Esophagus squamous epithelium (tissue), 5 donors: ENCODE data around the gene IL1RAPL1. TPM values are rescaled to one million over a fixed set of nuclear protein-coding genes. Genes with fewer than 3 reads are reported as not detected.

Experiments used
- DNase-seq: peaks from one replicate; lab custom pipeline; 2025; lab: John Stamatoyannopoulos, UW
- H3K27ac ChIP-seq, 4 donors: fragments of 200-600 bp; sonication (generic); one replicate each; pipeline ENCODE4 v1.5.1; 2016 to 2019; ENCODE audit warnings: mild to moderate bottlenecking in 1 of 4
- H3K27me3 ChIP-seq, 4 donors: fragments of 200-600 bp; sonication (generic); 1 replicate in 3 of 4; 2 replicates in 1 of 4; pipeline versions ENCODE4 v1.5.1 to v1.6.0; 2017 to 2021; ENCODE audit warnings: antibody characterized with exemption in 1 of 4
- H3K36me3 ChIP-seq, 3 donors: fragments of 200-600 bp; sonication (generic); one replicate each; pipeline ENCODE4 v1.5.1; 2016 to 2019
- H3K4me1 ChIP-seq, 3 donors: fragments of 200-600 bp; sonication (generic); one replicate each; pipeline ENCODE4 v1.5.1; 2017 to 2019
- H3K4me3 ChIP-seq, 4 donors: fragments of 200-600 bp; sonication (generic); 1 replicate in 3 of 4; 2 replicates in 1 of 4; pipeline ENCODE4 v1.5.1; 2016 to 2019; ENCODE audit warnings: mild to moderate bottlenecking in 2 of 4, moderate library complexity in 1 of 4
- H3K9me3 ChIP-seq, 3 donors: fragments of 200-600 bp; sonication (generic); one replicate each; pipeline ENCODE4 v1.5.1; 2016 to 2019
- CTCF ChIP-seq, 6 experiments: fragments of 450-650 bp in 4 of 6; fragments of 200-600 bp in 2 of 6; sonication (generic) in 2 of 6; IDR thresholded peaks; one replicate each; pipeline ENCODE4 v1.5.1; 2016 to 2019; ENCODE audit warnings: antibody characterized with exemption in 6 of 6, mild to moderate bottlenecking in 4 of 6, moderate library complexity in 4 of 6
- POLR2A ChIP-seq, 4 donors: fragments of 450-650 bp; IDR thresholded peaks; one replicate each; pipeline ENCODE4 v1.6.1; 2017; ENCODE audit warnings: antibody characterized with exemption in 4 of 4, mild to moderate bottlenecking in 4 of 4, moderate library complexity in 3 of 4
- WGBS, 2 donors: methylation state at CpG; one replicate each; pipeline ENCODE4 v1.1.5; 2018; 5-methylcytosine and 5-hydroxymethylcytosine counted together
- intact Hi-C: fragments of 100-400 bp; cut with DNase I; formaldehyde crosslinking; loops from one replicate; pipeline ENCODE4 v1.15.0; 2022
- total RNA-seq, 4 donors: library from RNA; depleted of rRNA; stranded (reverse); fragments of >200 nt; gene quantifications; one replicate each; pipeline ENCODE4 v1.1.0, GENCODE V29; 2016
- donor health status: DM: yes; HTN: yes; CAD: no.

Gene IL1RAPL1
- total RNA-seq, 4 donors from 2014 or later, result 0.09 to 0.19 (median 0.13) TPM; not detected in 1

GRCh38 chrX:29641461-29641860 is 1054.2 kb downstream of the IL1RAPL1 start:
- no peak overlapping the region for H3K27ac ChIP-seq
- DNase-seq, result no peak

GRCh38 chrX:29643181-29643580 is 1055.9 kb downstream of the IL1RAPL1 start:
- TF ChIP-seq POLR2A (IDR thresholded peaks at IDR 0.05) (no peak), CTCF (IDR thresholded peaks at IDR 0.05) (no peak)
- no peaks in the 10 kb centered on the region for H3K36me3 ChIP-seq
- no peaks in the 10 kb centered on the region for H3K27me3 ChIP-seq
- intact Hi-C loops, result no loop called here
- no peak overlapping the region for H3K4me3 ChIP-seq
- H3K27ac ChIP-seq, result no peak overlapping the region
- H3K9me3 ChIP-seq, result no peaks in the 10 kb centered on the region
- H3K4me1 ChIP-seq, result no peaks in the 10 kb centered on the region
- 65 to 81% methylated on average over 2 of the region's 2 CpGs for WGBS, 2 donors
- DNase-seq, result no peak

More at GRCh38 chrX:29641461-29641860, 1054.2 kb downstream of the IL1RAPL1 start:
- WGBS, 2 donors, result 33 to 50% methylated on average over 1 of the region's 1 CpG
- no peak for TF ChIP-seq POLR2A (IDR thresholded peaks at IDR 0.05)
- no peak for TF ChIP-seq CTCF (IDR thresholded peaks at IDR 0.05)
- intact Hi-C loops, result no loop called here
- H3K4me3 ChIP-seq, result no peak overlapping the region
- H3K36me3 ChIP-seq, result no peaks in the 10 kb centered on the region
- no peaks in the 10 kb centered on the region for H3K4me1 ChIP-seq
- H3K27me3 ChIP-seq, result no peaks in the 10 kb centered on the region
- H3K9me3 ChIP-seq, result no peaks in the 10 kb centered on the region

DNA sequence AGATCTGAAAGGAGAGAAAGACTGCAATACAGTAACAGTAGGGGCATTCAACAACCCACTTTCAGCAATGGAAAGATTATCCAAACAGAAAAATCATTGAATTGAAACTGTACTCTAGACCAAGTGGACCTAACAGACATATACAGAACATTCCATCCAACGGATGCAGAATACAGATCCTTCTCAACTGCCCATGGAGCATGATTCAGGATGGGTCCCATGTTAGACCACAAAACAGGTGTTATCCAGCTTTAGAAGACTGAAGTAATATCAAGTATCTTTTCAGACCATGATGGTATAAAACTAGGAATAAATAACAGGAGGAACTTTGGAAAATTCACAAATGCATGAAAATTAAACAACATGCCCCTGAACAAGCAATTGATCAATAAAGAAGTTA is 1060.9 kb downstream of the IL1RAPL1 start:
- no peak overlapping the region for H3K27ac ChIP-seq
- intact Hi-C loops, result no loop called here
- H3K27me3 ChIP-seq, result no peaks in the 10 kb centered on the region
- no peaks in the 10 kb centered on the region for H3K4me1 ChIP-seq
- 64 to 93% methylated on average over 1 of the region's 1 CpG for WGBS, 2 donors
- H3K9me3 ChIP-seq, result no peaks in the 10 kb centered on the region
- no peaks in the 10 kb centered on the region for H3K36me3 ChIP-seq
- TF ChIP-seq CTCF (IDR thresholded peaks at IDR 0.05) (no peak), POLR2A (IDR thresholded peaks at IDR 0.05) (no peak)
- no peak for DNase-seq
- no peak overlapping the region for H3K4me3 ChIP-seq

- H3K9me3 ChIP-seq, result no peaks in the 10 kb centered on the region
- H3K27me3 ChIP-seq, result no peaks in the 10 kb centered on the region
- intact Hi-C loops, result no loop called here
- 29 to 37% methylated on average over 1 of the region's 1 CpG for WGBS, 2 donors
- no peak for DNase-seq
- H3K4me3 ChIP-seq, result no peak overlapping the region
- no peak overlapping the region for H3K27ac ChIP-seq
- TF ChIP-seq CTCF (IDR thresholded peaks at IDR 0.05) (no peak), POLR2A (IDR thresholded peaks at IDR 0.05) (no peak)
- H3K36me3 ChIP-seq, result no peaks in the 10 kb centered on the region
- H3K4me1 ChIP-seq, result no peaks in the 10 kb centered on the region
These were observed 1065.2 kb downstream of the IL1RAPL1 start for GRCh38 chrX:29652484-29652883.

DNA sequence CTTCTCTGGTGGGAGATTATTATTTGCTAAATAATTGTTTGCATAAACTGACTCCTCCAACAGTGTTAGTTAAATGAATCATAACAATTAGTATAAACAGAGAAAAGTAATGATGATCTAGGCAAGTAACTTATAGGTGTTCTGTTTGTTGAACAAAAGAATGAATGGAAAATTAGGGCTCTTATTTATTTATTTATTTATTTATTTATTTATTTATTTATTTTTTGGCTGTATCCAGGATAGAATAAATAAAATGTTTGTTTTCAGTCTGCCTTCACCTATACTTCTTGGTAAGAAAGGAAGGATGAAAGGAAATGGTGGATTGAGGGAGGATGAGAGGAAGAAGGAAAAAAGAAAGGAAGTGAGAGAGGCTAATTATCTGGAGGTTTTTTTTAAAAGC is 1066.5 kb downstream of the IL1RAPL1 start:
- H3K36me3 ChIP-seq, result no peaks in the 10 kb centered on the region
- no peaks in the 10 kb centered on the region for H3K4me1 ChIP-seq
- no peak overlapping the region for H3K27ac ChIP-seq
- no peaks in the 10 kb centered on the region for H3K27me3 ChIP-seq
- intact Hi-C loops, result no loop called here
- no peak overlapping the region for H3K4me3 ChIP-seq
- no peaks in the 10 kb centered on the region for H3K9me3 ChIP-seq
- no peak for DNase-seq
- TF ChIP-seq CTCF (IDR thresholded peaks at IDR 0.05) (no peak), POLR2A (IDR thresholded peaks at IDR 0.05) (no peak)
